Amygdala (tissue), 56 donors: Measurements from ENCODE around the gene NDUFA8.
"Not testable (repeated sequence)": the region's sequence is repeated elsewhere in the genome, so short reads cannot be mapped to it uniquely, and the experiment has no call there.

Source experiments
- DNase-seq, 56 donors: peaks; one replicate each; lab custom pipeline; 2025; lab: John Stamatoyannopoulos, UW

NDUFA8 gene

DNA sequence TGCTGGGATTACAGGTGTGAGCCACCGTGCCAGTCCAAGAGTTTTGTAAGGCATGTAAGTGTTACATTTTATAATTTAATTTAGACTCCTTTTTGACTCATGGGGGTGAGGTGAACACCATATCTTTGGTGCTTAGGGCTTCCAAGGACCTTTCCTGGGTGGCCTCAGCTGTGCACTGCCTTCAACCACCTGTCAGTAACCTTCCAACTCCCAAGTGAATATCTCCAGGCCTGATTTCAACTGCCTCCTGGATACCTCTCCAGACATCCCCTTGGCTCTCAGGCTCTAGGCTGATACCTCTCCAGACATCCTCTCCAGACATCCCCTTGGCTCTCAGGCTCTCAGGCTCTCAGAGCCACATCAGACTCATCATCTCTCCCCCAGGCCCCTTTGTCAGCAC is 35.5 kb downstream of the NDUFA8 start:
- DNase-seq, result no peak

DNA sequence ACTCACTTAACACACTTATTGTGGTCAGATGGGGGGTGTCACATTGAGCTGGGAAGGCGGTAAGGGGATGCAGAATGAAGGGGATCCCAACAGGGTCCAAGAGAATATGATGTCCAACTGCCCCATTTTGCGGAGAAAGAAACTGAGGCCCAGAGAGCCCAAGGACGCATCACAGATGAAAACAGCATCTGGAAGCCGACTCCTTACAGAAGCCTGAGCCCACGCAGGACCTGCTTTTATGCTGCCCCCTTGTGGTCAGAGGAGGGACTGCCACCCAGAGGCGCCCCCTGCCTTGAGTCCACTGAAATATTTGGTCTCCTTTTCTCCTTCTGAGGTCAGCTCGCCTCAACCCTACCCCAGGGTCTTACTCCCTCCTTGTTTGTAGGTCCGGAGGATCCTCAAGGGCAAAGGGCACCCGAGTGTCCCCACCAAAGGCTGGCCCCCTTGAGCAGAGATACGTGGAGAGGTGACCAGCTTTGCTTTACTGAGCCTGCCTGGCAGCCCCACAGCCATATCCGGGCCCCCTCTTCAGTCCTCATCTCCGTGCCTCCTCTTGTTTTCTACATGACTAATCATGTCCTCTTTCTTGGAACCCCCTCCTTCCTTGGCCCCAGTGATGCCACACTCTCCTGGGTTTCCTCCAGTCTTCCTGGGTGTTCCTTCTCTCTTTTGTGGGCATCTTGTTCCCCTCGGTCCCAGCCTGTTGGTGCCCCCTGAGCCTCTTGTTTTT is 36.5 kb downstream of the NDUFA8 start:
- DNase-seq, result peak in 40 of 56 donors; percentile 13 to 86 (median 50)

DNA sequence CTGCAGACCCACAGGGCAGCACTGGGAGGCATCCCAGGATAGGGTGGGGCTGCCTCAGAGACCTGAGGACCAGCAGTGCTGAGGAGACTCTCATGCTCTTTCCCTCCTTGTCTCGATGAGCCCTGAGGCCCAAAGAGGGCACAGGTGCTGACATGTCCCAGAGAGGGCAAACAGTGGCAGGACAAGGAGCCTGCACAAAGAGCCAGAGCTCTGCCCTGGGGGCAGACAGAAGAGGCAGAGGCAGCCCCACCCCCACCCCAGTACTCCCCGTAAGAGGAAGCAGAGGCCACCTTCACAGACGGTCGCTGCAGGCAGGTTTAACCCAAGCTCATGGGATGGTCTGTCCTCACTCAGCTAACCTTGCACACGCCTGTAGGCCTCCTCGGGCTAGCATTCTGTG is 37.1 kb downstream of the NDUFA8 start:
- DNase-seq, result no peak

DNA sequence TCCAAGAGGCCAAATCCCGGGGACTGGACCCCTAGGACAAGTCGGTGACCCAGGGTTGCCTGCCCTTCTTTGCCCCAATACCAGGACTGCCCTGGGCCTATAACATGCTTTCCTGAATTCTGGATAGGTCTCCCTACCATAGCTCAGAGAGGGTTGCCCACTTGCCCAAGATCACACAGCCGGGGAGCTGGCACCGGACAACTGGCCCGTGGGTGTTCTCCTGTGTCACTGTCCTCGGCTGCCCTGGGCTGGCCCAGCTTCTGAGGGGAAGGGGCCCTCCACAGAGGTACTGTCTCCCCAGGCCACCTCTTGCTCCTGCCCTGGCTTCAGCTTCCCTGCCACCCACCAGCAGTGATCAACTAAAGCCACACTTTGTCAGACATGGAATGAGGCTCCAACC is 37.6 kb downstream of the NDUFA8 start:
- DNase-seq, result no peak

DNA sequence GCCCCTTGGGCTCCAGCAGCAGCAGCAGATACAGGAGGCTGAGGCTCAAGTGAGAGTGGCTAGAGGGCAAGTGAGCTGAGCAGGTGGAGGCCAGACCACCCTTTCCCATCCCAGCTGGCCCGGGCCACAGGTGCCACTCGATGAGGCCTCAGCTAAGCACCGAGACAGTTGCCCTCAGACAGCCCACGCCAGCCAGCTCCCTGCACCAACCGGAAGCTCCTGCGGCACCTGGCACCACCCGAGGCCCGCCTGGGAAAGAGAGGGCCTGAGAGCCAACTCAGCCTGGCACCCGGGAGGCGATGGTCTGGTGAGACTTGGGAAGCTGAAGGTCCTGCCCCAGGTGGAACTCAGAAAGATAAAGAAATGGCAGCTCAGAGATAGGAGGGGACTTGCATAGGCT is 38.2 kb downstream of the NDUFA8 start:
- no peak for DNase-seq

DNA sequence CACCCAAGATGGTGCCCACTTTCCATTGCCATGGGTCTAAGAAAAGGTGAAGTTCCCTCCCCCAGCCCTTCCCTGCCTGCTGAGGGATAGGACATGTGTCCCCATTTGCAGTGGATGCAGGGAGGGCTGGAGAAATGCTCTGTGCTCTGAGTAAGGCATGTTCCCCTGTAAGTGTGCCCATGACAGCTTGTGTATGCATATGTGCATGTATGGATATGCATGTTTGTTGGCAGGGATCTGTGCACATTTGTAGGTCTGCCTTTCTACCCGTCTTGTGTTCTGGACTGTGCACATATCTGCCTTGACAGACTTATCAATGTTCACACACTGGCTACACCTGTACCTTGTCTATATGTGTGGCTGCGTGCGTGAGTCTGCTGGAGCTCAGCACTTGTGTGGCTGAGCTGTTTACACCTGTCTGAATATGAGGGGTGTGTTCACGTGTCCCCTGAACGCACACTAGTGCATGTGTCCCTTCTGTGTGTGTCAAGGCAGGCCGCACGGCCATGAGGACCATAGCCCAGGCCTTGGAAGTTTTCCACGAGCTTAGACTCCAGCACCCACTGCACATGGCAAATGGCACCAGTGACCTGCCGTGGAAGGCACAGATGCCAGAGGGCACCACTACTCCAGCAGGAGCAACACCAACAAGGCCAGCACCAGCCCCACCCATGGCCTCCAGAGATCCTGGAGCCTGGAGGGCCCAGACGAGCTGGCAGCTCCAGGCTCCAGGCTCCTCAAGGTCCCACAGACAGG is 39.1 kb downstream of the NDUFA8 start:
- no peak for DNase-seq

DNA sequence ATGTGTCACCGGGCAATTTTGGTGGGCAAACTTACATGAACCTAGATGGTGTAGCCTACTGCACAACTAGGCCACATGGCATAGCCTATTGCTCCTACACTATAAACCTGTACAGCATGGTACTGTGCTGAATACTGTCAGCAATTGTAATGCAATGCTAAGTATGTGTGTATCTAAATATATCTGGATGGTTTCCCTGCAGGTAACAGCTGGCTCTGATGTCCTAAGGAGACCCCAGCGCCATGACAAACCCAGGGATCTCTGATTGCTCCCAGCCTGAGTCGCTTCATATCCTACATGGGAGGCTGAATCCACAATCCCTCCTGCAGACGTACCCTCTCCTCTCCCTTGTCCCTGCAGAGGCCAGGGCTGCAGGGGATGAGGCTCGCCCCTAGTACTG is 39.9 kb downstream of the NDUFA8 start:
- no peak for DNase-seq

DNA sequence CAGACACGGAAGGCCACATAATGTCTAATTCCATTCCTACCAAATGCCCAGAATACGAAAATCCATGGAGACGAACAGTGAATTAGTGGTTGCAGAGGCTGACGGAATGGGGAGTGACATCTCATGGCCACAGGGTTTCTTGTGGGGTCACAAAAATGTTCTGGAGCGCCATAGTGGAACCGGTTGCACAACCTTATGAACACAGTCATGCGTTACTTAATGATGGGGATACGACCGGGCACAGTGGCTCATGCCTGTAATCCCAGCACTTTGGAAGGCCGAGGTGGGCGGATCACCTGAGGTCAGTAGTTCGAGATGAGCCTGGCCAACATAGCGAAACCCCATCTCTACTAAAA is 40.4 kb downstream of the NDUFA8 start:
- no peak for DNase-seq

DNA sequence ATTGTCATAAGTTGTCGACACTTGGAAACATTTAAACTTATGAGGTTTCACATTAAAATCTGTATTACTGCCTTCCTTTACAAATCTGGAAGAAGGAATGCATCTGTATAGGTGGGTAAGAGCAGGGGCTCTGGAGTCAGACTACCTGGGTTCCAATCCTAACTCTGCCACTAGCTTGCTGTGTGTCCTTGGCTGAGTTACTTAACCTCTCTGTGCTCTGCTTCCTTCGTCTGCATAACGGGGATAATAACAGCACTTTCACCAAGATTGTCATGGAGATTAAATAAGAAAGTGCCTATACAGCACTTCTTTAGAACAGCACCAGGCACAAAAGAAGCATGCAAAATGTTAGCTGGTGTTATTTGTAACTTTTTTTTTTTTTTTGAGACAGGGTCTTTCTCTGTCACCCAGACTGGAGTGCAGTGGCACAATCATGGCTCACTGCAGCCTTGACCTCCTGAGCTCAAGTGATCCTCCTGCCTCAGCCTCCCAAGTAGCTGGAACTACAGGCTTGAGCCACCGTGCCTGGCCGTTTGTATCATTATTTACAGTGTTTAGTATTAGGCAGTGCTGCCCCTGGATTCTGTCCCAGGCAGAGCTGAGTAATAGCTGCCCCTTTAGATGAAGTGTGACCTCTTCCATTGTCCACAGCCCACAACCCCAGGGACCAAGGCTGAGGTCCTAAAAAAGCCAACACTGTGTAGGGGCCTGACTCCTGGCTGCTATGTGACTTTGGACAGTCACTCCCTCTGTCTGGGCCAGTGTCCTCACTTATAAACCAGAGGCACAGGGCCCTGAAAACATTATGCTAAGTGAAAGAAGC is 41.0 kb downstream of the NDUFA8 start:
- DNase-seq, result no peak

DNA sequence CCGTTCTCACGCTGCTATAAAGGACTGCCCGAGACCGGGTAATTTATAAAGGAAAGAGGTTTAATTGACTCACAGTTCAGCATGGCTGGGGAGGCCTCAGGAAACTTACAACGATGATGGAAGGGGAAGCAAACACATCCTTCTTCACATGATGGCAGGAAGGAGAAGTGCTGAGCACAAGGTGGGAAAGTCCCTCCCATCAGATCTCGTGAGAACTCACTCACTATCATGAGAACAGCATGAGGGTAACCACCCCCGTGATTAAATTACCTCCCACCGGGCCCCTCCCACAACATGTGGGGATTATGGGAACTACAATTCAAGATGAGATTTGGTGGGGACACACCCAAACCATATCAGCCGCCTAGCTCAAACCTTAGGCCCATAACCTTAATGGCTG is 42.3 kb downstream of the NDUFA8 start:
- not testable (repeated sequence) for DNase-seq

DNA sequence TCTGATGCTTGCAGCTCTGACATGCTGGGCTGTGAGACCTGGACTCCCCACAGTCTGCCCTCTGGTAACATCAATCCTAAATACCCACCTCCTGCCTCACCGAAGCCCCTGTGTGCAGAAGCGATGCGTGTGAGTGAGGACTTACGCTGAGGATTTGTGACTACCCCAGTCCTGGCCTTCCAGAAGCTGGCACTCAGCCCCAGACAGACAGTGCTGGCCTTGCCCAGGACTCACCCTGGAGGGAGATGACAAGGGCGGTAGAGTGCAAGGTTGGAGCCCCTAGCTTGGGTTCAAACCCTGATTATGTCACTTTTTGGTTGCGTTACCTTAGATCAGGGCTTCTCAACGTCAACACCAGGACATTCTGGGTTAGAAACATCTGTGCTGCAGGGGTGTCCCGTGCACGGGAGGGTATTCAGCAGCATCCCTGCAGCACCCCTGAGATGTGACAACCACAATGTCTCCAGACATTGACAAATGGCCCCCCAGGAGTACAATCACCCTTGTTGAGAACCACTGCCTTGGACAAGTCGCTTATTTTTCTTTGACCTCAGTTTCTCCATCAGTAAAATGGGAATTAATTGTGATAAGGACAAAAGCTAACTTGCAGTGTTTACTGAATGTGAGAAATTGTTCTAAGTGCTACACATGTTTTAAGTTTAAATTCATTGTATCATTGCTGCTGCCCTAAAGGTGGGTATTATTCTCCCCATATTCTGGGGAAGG is 43.0 kb downstream of the NDUFA8 start:
- no peak for DNase-seq

DNA sequence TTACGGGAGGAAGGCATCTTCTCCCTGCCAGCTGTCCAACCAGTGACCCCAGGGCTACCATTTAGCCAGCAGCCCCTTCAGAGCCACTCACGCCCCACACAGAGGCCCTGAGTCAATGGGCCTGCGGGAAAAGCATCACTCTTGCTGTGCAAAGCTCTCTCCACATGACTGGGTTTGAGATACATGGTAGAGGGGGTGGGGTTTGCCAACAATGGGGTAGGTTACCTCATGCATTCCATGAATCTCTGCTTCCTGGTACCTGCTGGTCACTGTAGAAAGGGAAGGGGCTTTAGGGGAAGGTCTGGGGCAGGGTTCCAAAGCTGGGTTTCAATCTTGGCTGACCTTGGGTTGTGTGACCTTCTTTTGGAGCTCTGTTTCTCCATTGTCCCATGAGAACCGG is 43.5 kb downstream of the NDUFA8 start:
- DNase-seq, result no peak

DNA sequence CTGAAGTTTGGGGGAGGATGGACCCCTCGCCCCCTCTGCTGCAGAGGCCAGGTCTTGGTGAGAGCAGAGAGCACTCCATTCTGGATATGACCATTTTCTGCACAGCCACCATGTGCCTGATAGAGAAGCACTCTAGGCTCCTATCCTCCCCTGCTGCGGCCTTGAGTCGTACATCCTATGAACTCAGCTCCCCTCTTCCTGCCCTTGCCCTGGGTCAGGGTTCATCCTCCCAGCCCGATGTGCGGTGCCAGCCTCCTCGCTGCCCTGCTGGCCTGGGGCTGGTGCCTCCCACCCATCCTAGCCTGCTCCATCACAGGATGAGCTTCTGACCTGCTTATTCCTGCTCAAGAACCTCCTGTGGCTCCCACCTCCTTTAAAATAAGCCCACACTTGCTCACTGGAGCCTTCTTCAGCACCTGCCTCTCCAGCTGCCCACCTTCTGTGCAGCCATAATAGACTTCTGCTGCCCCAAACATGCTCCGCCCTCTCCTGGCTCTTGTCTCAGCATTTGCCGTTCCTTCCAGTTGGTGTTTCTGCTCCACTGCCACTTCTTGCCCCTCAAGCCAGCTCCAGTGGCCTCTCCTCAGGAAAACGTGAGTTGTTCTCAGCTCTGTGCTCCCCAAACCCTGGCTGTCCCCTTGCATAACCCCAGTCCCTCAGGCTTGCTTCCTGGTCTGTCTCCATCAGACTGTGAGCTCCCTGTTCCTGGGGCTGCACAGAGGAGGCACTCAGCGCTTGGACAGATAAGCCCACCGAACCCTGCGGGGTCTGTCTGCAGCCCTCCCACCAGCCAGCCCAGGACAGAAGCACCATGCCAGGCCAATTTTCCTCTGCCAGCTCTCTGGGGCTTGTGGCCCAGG is 44.2 kb downstream of the NDUFA8 start:
- DNase-seq, result no peak

DNA sequence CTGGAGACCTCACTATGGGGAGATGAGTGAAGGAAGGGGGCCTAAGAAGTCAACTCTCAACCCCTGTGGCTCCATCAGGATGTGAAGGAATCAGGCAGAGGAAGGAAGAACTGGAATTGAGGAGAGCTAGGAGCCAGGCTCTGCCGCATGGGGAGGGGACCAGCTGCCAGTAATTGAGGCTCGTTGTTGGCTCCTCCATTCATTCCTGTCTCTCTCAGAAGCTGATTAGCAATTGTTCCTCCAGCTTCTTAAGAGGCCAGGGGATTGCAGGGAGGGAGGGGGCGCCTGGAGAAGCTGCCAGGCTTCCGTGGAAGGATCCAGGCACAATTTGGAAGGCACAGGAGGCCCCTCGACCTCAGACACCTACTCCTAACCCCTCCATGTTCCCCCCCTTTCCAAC is 46.0 kb downstream of the NDUFA8 start:
- DNase-seq, result no peak

DNA sequence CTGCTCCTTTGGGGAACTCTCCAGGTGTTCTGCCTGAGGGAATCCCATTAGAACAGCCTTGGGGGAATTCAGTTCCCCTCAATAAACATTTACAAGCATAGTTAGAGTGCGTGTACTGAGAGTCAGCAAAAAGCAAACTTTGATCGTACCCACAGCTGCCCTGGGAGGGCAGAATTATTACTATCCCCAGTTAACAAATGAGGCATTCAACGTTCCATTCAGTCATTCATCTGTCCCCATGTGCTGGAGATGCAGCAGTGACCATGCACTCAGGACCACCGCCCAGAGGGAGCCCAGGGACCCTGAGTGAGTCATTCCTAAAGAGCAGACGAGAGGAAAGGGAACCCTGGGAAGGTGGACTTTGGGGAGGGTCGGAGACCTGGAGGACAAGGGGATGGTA is 47.3 kb downstream of the NDUFA8 start:
- no peak for DNase-seq

DNA sequence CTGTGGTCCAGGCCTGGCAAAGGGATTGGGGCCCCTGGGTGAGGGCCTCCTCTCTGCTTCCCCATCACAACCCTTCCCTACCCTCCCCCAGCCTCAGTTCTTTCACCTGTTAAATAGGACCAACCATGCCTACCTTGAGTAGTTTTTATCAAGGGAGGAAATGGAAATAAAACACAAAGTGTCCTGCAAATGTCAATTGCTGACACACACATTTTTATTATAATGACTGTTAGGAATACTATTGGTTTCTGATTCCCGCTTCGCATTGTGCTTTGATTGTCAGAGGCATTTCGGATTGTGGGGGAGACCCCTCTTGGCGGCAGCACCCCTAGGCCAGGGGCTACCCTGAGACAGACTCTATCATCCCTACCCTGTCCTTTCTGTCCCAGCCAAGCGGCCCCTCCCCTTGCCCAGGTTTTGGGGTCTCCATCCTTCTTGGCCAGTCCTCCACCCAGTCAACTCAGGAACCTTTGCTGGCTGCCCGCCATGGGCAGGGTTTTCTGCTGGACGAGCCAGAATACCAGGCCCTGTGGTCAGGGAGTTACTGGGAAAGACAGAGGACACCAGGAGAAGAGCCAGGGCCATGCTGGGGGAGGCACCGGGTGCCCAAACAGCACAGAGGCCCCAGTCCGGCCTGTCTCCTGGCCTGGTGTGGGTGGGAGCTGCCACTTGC is 48.0 kb downstream of the NDUFA8 start:
- DNase-seq, result no peak

DNA sequence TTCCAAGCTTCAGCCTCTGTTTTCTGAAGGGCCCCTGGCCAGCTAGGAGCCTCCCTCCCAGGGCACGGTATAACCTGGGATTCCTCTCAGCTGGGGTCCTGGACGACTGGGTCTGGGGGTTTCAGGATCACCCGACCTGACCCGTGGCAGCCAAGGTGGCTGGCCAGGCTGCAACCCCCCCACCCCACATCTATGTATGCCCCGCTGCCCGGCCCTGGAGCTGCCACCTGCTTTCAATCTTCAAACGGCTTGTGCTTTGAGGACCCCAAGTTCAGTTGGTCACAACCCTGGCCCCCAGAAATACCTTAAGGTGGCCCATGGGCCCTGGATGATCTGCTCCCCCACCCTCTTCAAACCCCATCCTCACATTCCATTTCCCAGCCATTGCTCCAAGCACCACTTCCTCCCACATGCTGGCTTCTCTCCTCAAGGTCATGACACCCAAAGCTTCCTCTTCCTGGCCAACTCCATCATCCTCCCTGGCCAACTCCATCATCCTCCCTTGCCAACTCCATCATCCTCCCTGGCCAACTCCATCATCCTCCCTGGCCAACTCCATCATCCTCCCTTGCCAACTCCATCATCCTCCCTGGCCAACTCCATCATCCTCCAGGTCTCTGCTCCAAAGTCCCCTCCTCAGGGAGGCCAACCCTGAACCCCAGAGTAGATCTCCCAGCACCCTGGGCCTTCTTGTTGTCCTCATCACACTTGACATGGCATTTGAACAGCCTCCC is 49.3 kb downstream of the NDUFA8 start:
- no peak for DNase-seq

DNA sequence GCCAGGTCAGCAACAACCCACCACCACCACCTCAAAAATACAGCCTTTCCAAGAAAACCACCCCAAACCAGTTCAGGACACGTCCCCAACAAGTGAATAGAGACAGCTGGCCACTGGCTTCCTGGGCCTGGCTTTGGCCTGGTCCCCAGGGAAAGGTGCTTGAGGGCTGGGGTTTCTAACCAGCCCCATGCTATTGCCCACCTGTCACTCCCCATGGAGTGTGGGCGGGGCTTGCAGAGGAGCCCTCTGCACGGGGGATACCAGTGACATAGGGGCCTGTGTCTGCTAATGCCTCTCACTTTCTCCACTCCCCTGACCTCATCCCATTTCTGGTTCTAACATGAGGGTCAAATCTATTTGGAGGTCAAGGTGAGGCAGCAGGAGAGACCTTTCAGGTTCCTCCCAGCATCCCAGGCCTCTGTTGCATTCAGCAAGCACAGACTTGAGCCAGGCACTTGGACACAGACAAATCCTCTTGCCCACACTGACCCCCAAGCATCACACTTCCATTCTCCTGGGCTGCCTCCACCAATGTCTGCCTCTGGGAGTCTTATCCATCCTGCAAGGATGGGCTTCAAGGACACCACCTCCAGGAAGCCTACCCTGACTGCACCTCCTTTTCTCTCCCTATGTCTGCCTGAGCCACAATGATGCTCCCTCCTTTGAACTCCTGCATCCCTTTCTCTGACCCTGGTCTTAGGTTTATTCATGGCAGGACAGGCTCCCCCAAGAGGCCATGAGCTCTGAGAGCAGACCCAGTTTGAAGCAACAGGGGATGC is 50.4 kb downstream of the NDUFA8 start:
- no peak for DNase-seq
